HG03457 (cell line): Measurements from ENCODE around the gene ATP1B1.
"Not testable (repeated sequence)": the region's sequence is repeated elsewhere in the genome, so short reads cannot be mapped to it uniquely, and the experiment has no call there.

Source experiments
- ATAC-seq: cut with Tn5 transposase; IDR thresholded peaks from one replicate; pipeline ENCODE4 v1.9.1; 2021; ENCODE audit warnings: moderate number of reproducible peaks; ENCODE audit not compliant: unreplicated experiment

ATP1B1 gene

GRCh38 chr1:169138866-169139670 is 32.6 kb downstream of the ATP1B1 start:
- ATAC-seq = peak; percentile 84

DNA sequence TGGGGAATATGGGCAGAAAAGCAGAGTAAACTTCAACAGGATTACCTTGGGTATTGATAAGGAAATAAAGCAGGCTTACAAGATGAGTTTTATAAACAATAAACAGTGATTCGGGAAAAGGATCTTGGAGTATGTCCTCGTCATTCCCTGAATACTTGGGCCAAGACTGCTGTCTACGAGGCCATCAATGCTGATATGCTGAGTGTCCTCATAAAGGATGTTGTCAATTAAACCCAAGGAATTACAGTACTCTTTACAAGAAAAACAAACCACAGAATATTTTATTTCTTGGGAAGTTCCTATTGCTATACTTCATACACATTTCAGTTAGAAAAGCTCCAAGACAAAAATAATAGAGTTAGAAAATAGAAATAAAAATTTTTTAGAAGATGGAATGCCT is 34.9 kb downstream of the ATP1B1 start:
- ATAC-seq = no peak

- no peak for ATAC-seq
Observed at GRCh38 chr1:169142129-169142528, 35.6 kb downstream of the ATP1B1 start.

DNA sequence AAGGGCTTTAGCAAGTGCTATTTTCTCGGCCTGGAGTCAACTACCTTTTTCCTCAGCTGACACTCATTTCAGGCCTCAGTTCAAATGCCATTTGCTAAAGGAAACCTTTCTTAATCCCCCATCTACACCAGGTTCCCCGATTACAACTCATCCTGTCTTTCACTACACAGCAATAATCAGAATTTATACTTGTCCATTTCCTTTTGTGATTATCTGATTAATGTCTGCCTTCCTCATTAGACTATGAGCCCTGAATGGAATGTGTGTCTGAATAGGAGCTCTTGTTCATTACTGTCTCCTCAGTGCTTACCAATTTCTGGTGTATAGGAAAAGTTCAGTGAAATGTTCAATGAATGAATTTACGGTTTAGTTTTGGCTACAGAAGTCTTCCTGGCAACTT is 36.9 kb downstream of the ATP1B1 start:
- no peak for ATAC-seq

- no peak for ATAC-seq
Observed at GRCh38 chr1:169143984-169144383, 37.5 kb downstream of the ATP1B1 start.

- ATAC-seq = no peak
Observed at GRCh38 chr1:169144941-169145626, 38.6 kb downstream of the ATP1B1 start.

- no peak for ATAC-seq
Observed at GRCh38 chr1:169146576-169147214, 40.2 kb downstream of the ATP1B1 start.

- peak; percentile 70 for ATAC-seq
Observed at GRCh38 chr1:169148472-169149252, 42.2 kb downstream of the ATP1B1 start.

DNA sequence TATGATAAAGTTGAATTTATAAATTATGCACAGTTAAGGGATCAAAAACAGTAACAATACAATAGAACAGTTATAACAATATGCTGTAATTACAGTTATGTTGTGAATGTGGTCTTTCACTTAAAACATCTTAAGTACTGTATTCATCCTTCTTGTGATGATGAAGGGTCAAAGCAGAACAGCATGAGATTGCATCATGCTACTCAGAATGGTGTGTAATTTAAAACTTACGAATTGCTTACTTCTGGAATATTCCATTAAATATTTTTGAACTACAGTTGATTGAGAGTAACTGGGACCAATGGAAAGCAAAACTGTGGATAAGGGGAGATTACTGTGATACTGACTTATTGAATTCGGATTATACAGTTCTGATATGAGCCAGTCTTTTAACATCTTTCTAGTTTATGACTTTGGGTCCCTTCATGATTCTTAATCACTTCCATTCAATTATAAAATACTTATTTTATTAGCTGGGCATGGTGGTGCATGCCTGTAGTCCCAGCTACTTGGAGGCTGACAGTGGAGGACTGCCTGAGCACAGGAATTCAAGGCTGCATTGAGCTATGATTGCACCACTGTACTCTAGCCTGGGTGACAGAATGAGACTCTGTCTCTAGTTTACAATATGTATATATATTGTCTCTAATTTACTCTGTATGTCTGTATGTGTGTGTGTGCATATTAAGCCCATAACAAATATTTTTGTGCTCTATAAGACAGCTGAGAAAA is 43.2 kb downstream of the ATP1B1 start:
- ATAC-seq = no peak

GRCh38 chr1:169150641-169151337 is 44.3 kb downstream of the ATP1B1 start:
- no peak for ATAC-seq

- ATAC-seq = no peak
Observed at GRCh38 chr1:169151338-169151837, 44.9 kb downstream of the ATP1B1 start.

GRCh38 chr1:169155675-169156074 is 49.2 kb downstream of the ATP1B1 start:
- no peak for ATAC-seq

DNA sequence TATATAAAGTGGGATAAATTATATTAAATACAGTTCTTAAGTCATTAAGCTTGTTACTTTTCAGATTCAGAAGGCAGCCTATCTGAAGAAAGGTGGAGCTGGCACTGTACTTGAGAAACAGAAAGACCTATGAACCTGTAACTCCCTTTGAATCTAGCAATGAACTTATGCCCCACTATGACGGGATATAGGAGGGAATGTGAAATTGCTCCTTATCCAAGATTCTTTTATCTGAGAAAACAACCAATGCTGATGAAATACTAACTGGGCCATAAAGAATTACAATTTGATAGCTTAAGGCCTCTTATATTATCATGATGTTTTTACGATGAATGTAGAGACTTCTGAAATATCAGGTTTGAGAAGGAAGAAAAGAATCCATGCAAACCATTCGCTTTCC is 50.1 kb downstream of the ATP1B1 start:
- no peak for ATAC-seq

DNA sequence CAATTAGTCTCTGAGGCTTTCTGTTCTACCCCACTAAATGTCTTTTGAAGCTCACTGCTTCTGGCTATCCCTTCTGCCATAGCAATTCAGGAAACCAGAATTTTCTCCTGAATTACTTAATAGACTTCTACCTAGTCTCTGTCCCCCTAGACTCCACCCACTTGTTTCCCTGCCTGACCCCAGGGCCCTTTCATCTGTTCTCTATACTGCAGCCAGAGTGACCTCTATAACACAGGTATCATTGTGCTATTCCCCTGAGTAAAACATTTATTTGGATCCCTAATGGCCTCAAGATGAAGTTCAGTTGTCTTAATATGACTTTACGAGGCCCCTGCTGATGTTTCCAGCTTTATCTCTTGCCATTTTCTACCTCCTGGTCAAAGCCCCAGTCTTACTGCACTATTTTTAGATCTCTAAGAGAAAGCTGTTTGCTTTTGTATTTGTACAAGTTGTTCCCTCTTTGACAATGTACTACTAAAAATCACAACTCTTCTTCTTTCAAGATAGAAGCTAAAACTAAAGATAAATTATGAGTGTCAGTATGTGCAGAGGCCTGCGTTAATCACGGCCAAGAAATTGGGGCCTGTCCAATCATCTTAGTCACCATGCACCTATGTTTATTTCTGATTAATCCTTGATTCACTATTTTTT is 54.5 kb downstream of the ATP1B1 start:
- no peak for ATAC-seq

GRCh38 chr1:169161496-169162194 is 55.2 kb downstream of the ATP1B1 start:
- peak; percentile 80 for ATAC-seq

DNA sequence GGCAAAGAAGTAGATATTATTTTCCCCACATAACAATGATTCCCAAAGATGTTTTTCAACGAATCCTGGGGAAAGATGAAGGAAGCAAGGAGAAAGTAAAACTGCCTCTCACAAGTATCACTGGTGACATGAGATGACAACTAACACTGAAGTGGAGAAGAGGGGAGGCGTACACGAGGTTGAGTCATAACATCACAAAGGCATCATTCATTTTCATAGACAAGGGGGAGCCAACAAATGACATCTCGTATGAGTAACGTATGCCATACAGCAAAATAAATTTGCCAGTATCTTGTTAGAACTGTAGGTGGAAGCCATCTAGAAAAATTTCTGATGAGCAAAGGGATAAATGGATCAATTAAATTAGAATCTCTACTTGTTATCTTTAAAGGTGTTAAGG is 56.6 kb downstream of the ATP1B1 start:
- ATAC-seq = no peak

DNA sequence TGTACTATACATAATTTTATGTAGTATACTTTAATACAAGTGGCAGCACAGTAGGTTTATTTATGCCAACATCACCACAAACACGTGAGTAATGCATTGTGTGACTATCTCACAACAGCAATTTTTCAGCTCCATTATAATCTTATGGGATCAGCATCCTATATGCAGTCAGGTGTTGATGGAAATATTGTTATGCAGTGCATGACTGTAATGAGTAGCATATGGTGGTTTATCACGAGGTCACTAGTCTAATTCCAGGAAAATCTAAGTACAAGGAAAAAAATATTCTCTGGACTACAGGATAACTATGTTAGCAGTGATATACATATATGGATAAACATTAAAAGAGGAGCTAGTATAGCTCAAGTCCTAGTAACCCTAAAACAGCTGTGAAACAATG is 69.0 kb downstream of the ATP1B1 start:
- ATAC-seq = no peak

- not testable (repeated sequence) for ATAC-seq
Observed at GRCh38 chr1:169179431-169179830, 72.9 kb downstream of the ATP1B1 start.

DNA sequence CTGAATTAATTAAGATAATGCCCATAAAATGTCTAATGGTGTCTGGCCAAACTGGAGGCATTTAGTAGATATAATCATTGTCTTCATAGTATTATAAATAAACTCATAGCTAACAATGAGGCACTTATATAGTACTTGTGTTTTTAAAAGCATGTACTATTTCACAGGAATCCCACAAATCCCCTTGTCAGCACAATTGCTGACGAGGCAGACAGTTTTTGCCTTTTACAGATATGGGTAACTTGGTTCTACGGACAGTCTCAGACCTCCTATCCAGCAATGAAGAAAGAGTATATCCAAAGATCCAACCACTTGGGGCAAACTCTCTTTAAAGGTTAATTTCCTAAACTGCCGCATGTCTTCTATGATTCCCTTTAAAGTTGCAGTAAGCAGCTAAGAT is 73.7 kb downstream of the ATP1B1 start:
- ATAC-seq = no peak
